Right cardiac atrium (tissue), 5 donors: Measurements from ENCODE around the gene NR1I3. TPM values are rescaled to one million over a fixed set of nuclear protein-coding genes. Genes with fewer than 3 reads are reported as not detected.

Experiments used
- ATAC-seq, 2 donors: fragments of 200-7000 bp; cut with Tn5 transposase; one replicate each; pipeline versions ENCODE4 v1.8.0 to v1.9.1; 2020; ENCODE audit warnings: moderate library complexity in 2 of 2, mild to moderate bottlenecking in 1 of 2
- DNase-seq, 3 donors: peaks; one replicate each; pipeline ENCODE4 v3.0.0-alpha.2; 2020
- H3K27ac ChIP-seq: one replicate; pipeline ENCODE4 v1.5.1; 2013; ENCODE audit warnings: mild to moderate bottlenecking, low read length, control low read depth, moderate library complexity
- H3K27me3 ChIP-seq: one replicate; pipeline ENCODE4 v1.6.1; 2013; ENCODE audit not compliant: control insufficient read depth, insufficient read depth
- H3K4me1 ChIP-seq: one replicate; pipeline ENCODE4 v1.6.1; 2013; ENCODE audit warnings: low read length; ENCODE audit not compliant: control insufficient read depth, insufficient read depth
- H3K4me3 ChIP-seq: one replicate; pipeline ENCODE4 v1.5.1; 2013; ENCODE audit warnings: low read length, control low read depth
- H3K9me3 ChIP-seq: one replicate; pipeline ENCODE4 v1.6.1; 2013; ENCODE audit warnings: low read length; ENCODE audit not compliant: control insufficient read depth
- WGBS: extraction: QIAGEN DNeasy Blood & Tissue Kit; methylation state at CpG from one replicate; pipeline ENCODE4 v1.1.7; 2013; 5-methylcytosine and 5-hydroxymethylcytosine counted together
- intact Hi-C, 4 donors: fragments of 100-400 bp; cut with DNase I; formaldehyde crosslinking; loops; one replicate each; pipeline versions ENCODE4 v1.11.0 to v1.14.0; 2022 to 2023
- long read RNA-seq, 4 donors: library from polyadenylated mRNA; unstranded; transcript quantifications; one replicate each; pipeline ENCODE4 v2.0.0, GENCODE V29; 2020 to 2021
- polyA plus RNA-seq: library from polyadenylated mRNA; stranded (reverse); fragments of 200-250 nt; gene quantifications from one replicate; pipeline ENCODE4 v1.2.3, GENCODE V29; 2013
- total RNA-seq, 4 donors: library from RNA; stranded (reverse); fragmentation: NEBNext Ultra II Directional; extraction: Animal tissue kit (Norgen Biotek cat#: 25700); gene quantifications; one replicate each; pipeline ENCODE4 v1.2.1, GENCODE V29; 2021
- donor health status: healthy with polysubstance abuse.
- donor health status: DM: no; HTN: yes; CAD: no.
- donor health status: DM: no; HTN: no; CAD: no.
- donor health status: DM: no; HTN: yes; CAD: no; lungs with severe emphysema.
- donor health status: DM: yes; HTN: yes; CAD: no.

NR1I3 gene, protein sequence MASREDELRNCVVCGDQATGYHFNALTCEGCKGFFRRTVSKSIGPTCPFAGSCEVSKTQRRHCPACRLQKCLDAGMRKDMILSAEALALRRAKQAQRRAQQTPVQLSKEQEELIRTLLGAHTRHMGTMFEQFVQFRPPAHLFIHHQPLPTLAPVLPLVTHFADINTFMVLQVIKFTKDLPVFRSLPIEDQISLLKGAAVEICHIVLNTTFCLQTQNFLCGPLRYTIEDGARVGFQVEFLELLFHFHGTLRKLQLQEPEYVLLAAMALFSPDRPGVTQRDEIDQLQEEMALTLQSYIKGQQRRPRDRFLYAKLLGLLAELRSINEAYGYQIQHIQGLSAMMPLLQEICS
- total RNA-seq (not detected), polyA plus RNA-seq (0.18 TPM)
- long read RNA-seq, donor 1, result 0 reads
- long read RNA-seq, donor 2, result 0 reads
- long read RNA-seq, donor 3, partial matches to known transcripts, result 0 of 3 reads
- long read RNA-seq, donor 3, other reads (novel, unspliced or antisense), result 3 of 3 reads
- long read RNA-seq, donor 4, partial matches to known transcripts, result 0 of 1 reads
- long read RNA-seq, donor 4, other reads (novel, unspliced or antisense), result 1 of 1 reads

DNA sequence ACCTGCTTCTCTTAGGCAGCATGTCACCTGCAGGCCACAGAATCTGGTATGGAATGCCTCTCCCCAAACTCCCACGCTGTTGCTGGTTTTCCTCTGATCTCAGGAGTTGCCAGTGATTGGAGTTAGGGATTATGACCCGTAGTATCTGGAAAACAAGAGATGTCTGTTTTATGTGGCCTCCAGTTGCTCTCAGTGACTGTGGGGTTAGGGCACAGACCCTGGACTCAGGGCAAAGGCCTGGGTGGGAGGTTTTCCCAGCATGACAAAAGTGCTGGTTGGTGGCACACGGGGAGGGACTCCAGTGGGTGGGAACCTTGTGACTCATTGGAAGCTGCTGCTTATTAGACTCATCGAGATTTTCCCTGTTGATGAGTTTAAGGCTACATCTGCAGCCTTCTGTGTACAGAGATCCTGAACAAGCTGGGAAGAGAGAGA is at the start of gene NR1I3:
NR1I3 (minus strand) TSS at position 165 of the 435 bp plus-strand sequence. CDS start 1,638 bp downstream, outside the sequence.
- Histone ChIP-seq H3K4me3 (no peak within 1 kb of the TSS), H3K27ac (no peak within 1 kb of the TSS), H3K4me1 (no peaks in the 10 kb centered on the region), H3K27me3 (no peaks in the 10 kb centered on the region), H3K9me3 (no peaks in the 10 kb centered on the region)
- DNase-seq, result no peak
- ATAC-seq, result no peak
- WGBS, result 59% methylated on average over 4 of the region's 4 CpGs
- intact Hi-C loops, result no loop called here

DNA sequence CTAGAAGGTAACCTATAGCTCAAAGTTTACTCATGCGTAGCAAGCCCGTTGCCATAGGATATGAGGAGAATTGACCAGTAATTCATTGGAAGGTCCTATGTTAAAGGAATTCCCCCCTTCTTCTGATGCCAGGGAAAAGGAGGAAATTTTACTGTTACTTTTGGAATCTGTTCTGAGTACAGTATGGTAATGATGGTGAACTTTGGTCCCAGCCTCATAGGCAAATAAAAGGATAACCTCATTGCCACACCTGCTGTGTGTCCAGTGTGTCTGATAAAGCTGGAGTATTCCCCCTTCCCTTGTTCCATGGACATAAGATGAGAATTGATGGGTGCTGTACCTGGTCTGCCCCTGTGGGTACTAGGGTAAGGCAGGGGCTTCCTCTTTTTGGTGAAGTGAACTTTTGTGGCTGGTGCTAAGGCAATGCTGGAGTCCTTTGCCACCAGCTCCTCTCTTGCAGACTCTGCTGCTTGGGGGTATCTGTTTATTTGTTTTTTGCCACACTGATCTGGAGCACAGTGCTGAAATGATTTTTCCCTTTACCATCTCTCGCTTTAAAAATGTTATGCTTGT is 49.6 kb upstream of the NR1I3 start:
- no peak overlapping the region for H3K27ac ChIP-seq
- intact Hi-C loops, result no loop called here
- 95% methylated on average over 3 of the region's 3 CpGs for WGBS

DNA sequence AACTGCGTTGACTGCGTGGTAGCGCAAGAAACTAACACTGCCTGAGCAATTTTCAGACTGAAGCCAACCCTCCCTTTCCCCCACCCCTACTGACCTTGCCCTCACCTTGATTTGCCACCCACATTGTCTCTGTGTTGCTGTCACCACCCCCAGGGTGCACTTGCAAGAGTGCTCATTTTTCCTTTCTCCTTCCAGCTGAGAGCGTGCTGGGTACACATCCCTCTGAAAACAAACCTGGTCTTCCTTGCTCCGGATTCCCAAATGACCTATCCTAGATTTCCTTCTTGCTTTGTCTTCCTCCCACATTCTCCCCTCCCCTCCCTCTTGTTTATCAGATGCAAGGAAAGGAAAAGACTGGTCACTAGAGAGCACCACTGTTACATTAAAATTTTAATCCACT is 47.5 kb upstream of the NR1I3 start:
- no peak overlapping the region for H3K27ac ChIP-seq
- intact Hi-C loops, result no loop called here
- no peak for DNase-seq
- H3K4me1 ChIP-seq, result no peaks in the 10 kb centered on the region
- no peak overlapping the region for H3K4me3 ChIP-seq
- no peaks in the 10 kb centered on the region for H3K9me3 ChIP-seq
- 55% methylated on average over 5 of the region's 5 CpGs for WGBS
- no peaks in the 10 kb centered on the region for H3K27me3 ChIP-seq
- ATAC-seq, result no peak

More for the DNA sequence above, 49.6 kb upstream of the NR1I3 start:
- no peak overlapping the region for H3K4me3 ChIP-seq
- no peaks in the 10 kb centered on the region for H3K4me1 ChIP-seq
- no peaks in the 10 kb centered on the region for H3K27me3 ChIP-seq
- H3K9me3 ChIP-seq, result no peaks in the 10 kb centered on the region
- ATAC-seq (no peak), DNase-seq (no peak)

DNA sequence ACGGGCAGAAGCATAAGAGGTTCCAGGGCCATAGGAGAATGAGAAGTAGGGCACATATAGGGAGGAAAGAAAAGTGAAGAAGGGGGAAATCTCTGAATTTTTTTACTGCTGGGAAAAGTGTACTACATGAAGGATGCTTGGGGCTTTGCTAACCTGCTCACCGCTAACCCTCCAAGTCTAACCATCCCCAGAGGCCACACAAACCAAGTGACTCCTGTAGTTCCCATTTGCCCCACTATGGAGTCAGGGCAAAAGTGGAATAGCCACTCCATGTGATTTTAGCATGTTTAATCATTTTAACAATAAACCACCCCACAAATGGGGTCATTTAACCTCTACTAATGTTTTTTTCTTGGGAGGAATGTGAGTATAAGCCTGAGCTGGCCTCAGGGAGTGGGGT is 47.1 kb upstream of the NR1I3 start:
- ATAC-seq, result no peak
- DNase-seq, result no peak
- WGBS, result 91% methylated on average over 2 of the region's 2 CpGs
- no peak overlapping the region for H3K27ac ChIP-seq
- H3K4me3 ChIP-seq, result no peak overlapping the region
- no peaks in the 10 kb centered on the region for H3K9me3 ChIP-seq
- H3K27me3 ChIP-seq, result no peaks in the 10 kb centered on the region
- intact Hi-C loops, result no loop called here
- no peaks in the 10 kb centered on the region for H3K4me1 ChIP-seq

DNA sequence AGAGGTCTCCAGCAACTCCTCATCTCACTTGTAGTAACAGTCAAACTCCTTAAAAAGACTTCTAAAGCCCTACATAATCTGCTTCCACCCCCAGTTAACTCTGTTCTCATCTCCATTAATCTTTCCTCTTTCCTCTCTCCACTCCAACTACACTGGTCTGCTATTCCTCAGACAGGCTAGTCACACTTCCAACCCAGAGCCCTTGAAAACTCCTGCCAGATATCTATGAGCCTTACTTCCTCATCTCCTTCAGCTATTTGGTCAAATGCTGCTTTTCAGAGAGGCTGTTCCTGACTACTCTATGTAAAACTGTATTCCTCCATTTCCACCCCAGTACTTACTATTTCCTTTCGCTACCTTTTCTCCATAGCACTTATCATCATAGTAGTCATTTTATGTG is 45.0 kb upstream of the NR1I3 start:
- Histone ChIP-seq H3K9me3 (no peaks in the 10 kb centered on the region), H3K4me1 (no peaks in the 10 kb centered on the region), H3K27me3 (no peaks in the 10 kb centered on the region), H3K27ac (no peak overlapping the region), H3K4me3 (no peak overlapping the region)
- no peak for ATAC-seq
- intact Hi-C loops, result no loop called here
- WGBS, result 97% methylated on average over 1 of the region's 1 CpG
- no peak for DNase-seq

DNA sequence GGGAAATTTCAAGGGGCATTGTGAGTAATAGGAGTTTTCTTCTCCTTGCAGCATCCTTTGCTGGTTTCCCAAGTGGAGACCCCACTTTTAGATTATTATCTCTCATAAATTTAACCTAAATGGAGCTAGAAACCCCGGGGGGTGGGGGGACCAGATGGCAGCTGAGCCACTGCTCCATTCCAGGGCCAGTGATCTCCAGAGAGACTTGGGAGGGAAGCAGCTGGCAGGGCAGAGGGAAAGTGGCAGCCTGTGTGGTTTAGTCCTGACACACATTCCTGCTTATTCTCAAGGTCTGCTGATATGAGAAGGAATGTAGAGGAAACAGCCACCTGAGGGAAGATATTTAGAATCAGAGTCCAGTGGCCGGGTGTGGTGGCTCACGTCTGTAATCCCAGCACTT is 36.9 kb upstream of the NR1I3 start:
- H3K9me3 ChIP-seq, result no peaks in the 10 kb centered on the region
- DNase-seq (no peak), ATAC-seq (no peak)
- no peaks in the 10 kb centered on the region for H3K4me1 ChIP-seq
- no peak overlapping the region for H3K4me3 ChIP-seq
- no peaks in the 10 kb centered on the region for H3K27me3 ChIP-seq
- intact Hi-C loops, result no loop called here
- 58% methylated on average over 3 of the region's 3 CpGs for WGBS
- H3K27ac ChIP-seq, result no peak overlapping the region

DNA sequence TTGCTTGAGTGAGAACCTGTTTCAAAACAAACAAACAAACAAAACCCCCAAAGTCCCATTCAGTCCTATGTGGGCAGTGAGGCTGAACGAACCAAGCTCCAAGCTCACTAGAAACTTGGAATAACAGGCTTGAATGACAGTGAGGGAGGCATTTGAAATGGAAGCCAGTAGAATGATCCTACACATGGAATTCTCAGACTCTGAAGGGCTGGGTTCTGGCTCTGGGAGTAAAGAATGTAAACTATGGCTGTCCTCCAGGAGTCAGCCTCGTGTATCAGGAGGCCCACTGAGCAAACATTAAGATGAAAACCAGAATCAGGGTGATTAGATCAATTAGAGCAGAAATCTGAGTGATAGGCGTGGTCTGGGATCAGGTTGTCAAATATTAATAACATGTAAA is 35.4 kb upstream of the NR1I3 start:
- DNase-seq (no peak), ATAC-seq (no peak)
- Histone ChIP-seq H3K27me3 (no peaks in the 10 kb centered on the region), H3K4me3 (no peak overlapping the region), H3K27ac (no peak overlapping the region), H3K9me3 (no peaks in the 10 kb centered on the region), H3K4me1 (no peaks in the 10 kb centered on the region)
- intact Hi-C loops, result no loop called here
- WGBS, result 57% methylated on average over 3 of the region's 3 CpGs

DNA sequence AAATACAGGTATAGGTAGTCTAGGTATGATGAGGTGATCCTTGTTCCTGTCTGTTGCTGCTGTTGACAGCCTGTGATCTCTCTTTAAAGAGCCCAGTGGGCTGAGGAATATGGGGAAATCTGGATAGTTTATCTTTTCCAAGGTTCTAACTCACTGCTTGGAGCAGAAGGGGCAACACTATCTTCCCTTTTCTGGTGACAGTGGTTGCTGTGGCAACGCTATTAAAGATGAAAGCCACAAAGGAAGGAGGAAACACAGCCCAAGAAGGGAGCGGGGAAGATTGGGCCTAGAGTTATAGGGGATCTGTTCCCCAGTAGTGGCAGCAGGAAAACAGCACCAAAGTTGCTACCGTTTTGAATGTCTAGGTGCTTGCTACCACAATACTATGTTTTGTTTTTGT is 29.3 kb upstream of the NR1I3 start:
- ATAC-seq (no peak), DNase-seq (no peak)
- WGBS, result 46% methylated on average over 3 of the region's 3 CpGs
- Histone ChIP-seq H3K9me3 (no peaks in the 10 kb centered on the region), H3K4me3 (no peak overlapping the region), H3K4me1 (peaks cover 2% of the 10 kb centered on the region), H3K27ac (no peak overlapping the region), H3K27me3 (no peaks in the 10 kb centered on the region)
- intact Hi-C loops, result no loop called here

DNA sequence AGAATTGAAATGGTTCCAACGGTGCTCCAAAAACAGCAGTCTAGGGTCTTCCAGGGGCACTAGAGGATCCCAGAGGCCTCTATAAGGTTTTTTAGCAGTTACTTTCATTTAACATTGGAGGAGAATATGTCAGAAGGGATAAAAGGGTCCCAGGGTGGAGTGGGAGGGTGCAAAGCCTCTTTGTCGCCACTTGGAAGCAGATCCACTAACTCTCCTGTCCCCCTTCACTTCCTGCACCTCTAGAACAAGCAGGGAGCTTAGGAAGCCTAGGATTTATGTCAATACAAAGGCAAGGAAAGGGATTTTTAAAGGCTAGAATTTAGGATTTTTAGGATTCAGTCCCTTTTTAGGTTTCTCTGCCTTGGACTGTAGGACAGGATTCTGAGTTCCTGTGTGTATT is 28.8 kb upstream of the NR1I3 start:
- no peak for ATAC-seq
- DNase-seq, result no peak
- no peaks in the 10 kb centered on the region for H3K27me3 ChIP-seq
- 43% methylated on average over 2 of the region's 2 CpGs for WGBS
- H3K9me3 ChIP-seq, result no peaks in the 10 kb centered on the region
- no peak overlapping the region for H3K4me3 ChIP-seq
- intact Hi-C loops, result no loop called here
- H3K27ac ChIP-seq, result no peak overlapping the region
- peaks cover 2% of the 10 kb centered on the region for H3K4me1 ChIP-seq

DNA sequence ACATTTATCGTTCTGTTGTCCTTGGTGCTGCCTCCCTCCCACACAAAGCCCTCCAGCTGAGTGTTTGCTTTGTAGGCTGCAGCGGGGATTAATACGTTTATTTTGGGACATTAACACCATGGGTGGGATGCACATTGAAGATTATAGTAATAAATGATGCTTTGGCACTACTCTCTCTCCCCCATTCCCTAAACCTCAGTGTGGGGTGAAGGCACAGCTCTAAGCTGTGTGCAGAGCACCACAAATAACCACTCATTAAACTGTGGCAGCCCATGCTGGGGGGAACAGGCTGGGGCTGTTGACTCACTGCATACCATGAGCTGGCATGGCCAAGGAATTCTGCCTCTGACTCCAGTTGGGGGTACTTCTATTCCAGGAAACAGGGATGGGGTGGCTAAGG is 28.2 kb upstream of the NR1I3 start:
- H3K27ac ChIP-seq, result no peak overlapping the region
- no peak overlapping the region for H3K4me3 ChIP-seq
- 52% methylated on average over 3 of the region's 3 CpGs for WGBS
- no peak for DNase-seq
- H3K4me1 ChIP-seq, result peaks cover 2% of the 10 kb centered on the region
- intact Hi-C loops, result no loop called here
- no peaks in the 10 kb centered on the region for H3K27me3 ChIP-seq
- ATAC-seq, result no peak
- no peaks in the 10 kb centered on the region for H3K9me3 ChIP-seq

DNA sequence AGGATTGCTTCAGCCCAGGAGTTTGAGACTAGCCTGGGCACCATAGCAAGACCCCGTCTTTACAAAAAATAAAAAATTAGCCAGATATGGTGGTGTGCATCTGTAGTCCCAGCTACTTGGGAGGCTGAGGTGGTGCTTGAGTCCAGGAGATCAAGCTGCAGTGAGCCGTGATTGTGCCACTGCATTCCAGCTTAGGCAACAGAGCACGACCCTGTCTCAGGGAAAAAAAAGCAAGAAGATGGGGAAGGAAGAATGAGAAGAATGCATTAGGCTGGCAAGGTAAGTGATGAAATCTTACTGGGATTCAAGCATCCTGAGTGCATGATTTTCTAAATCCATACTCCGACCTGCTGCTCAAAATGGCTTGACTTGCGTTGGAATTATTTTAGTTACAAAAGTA is 27.3 kb upstream of the NR1I3 start:
- DNase-seq (no peak), ATAC-seq (no peak)
- no peak overlapping the region for H3K27ac ChIP-seq
- peaks cover 2% of the 10 kb centered on the region for H3K4me1 ChIP-seq
- intact Hi-C loops, result no loop called here
- no peaks in the 10 kb centered on the region for H3K9me3 ChIP-seq
- H3K4me3 ChIP-seq, result no peak overlapping the region
- H3K27me3 ChIP-seq, result no peaks in the 10 kb centered on the region
- 84% methylated on average over 5 of the region's 5 CpGs for WGBS
